ENCODE results near the gene SH2D6. TPM values are rescaled to one million over a fixed set of nuclear protein-coding genes. Genes with fewer than 3 reads are reported as not detected.

SH2D6 gene
- polyA plus RNA-seq, 1 donor from 2014 or later: not detected

DNA sequence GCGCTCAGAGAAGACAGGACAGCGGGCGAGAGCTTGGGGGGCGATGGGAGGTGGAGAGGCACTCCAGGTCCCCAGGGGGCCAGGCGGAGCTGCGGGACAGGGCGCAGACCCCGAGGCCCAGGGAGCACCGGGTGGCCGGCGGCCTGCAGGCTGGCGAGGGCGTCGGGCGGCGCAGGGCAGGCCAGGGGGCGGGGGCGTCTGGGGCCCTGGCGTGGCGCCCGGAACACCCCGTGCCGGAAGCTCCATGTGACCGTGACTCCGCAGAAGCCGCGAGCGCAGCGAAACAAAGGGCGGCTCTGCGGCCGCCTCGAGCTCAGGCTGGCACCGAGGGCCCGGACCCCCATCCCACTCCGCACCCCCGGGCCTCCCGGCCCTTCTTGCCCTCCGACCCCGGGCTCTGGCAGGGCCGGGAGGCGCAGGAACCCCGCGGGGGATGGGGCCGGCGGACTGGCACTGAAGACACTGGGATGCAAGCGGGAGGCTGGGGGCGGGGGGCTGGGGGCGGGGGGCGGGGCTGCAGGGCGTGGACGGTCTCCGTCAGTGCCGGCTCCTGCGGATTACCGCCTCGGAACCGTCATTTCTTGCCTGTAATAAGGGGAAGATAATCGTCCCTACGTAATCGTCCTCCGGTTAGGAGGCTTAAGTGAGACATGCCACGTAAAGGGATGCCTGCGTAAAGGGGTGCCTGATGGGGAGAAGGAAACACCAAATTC, 19.1 kb downstream of the SH2D6 start:
- Histone ChIP-seq H3F3A (ENCODE audit: insufficient read depth, low read length, poor library complexity, severe bottlenecking) (no peaks in the 10 kb centered on the region), H4K20me1 (ENCODE audit: insufficient read depth) (no peaks in the 10 kb centered on the region), H3K36me3 (ENCODE audit: insufficient read depth, low read length) (no peaks in the 10 kb centered on the region), H3K9me3 (ENCODE audit: low read length) (no peaks in the 10 kb centered on the region), H3K27me3 (ENCODE audit: insufficient read depth, low read depth, low read length) (no peaks in the 10 kb centered on the region), H3K4me2 (ENCODE audit: low read length) (no peak overlapping the region), H3K9ac (ENCODE audit: low read length) (peak overlapping the region; percentile 51), H3K9me2 (ENCODE audit: insufficient read depth, low read length) (no peaks in the 10 kb centered on the region), H3K4me3 (ENCODE audit: low read length) (peak overlapping the region; percentile 31), H3K27ac (ENCODE audit: low read length) (no peak overlapping the region), H3K79me2 (replicated peaks; ENCODE audit: insufficient read depth, low read length) (no peaks in the 10 kb centered on the region), H2AFZ (ENCODE audit: low read depth, low read length) (peak overlapping the region; percentile 21)
- no peak for TF ChIP-seq EP300 (conservative IDR thresholded peaks at IDR 0.05; ENCODE audit: poor library complexity, severe bottlenecking)
- TF ChIP-seq, protein P1, sequence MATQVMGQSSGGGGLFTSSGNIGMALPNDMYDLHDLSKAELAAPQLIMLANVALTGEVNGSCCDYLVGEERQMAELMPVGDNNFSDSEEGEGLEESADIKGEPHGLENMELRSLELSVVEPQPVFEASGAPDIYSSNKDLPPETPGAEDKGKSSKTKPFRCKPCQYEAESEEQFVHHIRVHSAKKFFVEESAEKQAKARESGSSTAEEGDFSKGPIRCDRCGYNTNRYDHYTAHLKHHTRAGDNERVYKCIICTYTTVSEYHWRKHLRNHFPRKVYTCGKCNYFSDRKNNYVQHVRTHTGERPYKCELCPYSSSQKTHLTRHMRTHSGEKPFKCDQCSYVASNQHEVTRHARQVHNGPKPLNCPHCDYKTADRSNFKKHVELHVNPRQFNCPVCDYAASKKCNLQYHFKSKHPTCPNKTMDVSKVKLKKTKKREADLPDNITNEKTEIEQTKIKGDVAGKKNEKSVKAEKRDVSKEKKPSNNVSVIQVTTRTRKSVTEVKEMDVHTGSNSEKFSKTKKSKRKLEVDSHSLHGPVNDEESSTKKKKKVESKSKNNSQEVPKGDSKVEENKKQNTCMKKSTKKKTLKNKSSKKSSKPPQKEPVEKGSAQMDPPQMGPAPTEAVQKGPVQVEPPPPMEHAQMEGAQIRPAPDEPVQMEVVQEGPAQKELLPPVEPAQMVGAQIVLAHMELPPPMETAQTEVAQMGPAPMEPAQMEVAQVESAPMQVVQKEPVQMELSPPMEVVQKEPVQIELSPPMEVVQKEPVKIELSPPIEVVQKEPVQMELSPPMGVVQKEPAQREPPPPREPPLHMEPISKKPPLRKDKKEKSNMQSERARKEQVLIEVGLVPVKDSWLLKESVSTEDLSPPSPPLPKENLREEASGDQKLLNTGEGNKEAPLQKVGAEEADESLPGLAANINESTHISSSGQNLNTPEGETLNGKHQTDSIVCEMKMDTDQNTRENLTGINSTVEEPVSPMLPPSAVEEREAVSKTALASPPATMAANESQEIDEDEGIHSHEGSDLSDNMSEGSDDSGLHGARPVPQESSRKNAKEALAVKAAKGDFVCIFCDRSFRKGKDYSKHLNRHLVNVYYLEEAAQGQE (IDR thresholded peaks at IDR 0.05; ENCODE audit: borderline replicate concordance): no peak

DNA sequence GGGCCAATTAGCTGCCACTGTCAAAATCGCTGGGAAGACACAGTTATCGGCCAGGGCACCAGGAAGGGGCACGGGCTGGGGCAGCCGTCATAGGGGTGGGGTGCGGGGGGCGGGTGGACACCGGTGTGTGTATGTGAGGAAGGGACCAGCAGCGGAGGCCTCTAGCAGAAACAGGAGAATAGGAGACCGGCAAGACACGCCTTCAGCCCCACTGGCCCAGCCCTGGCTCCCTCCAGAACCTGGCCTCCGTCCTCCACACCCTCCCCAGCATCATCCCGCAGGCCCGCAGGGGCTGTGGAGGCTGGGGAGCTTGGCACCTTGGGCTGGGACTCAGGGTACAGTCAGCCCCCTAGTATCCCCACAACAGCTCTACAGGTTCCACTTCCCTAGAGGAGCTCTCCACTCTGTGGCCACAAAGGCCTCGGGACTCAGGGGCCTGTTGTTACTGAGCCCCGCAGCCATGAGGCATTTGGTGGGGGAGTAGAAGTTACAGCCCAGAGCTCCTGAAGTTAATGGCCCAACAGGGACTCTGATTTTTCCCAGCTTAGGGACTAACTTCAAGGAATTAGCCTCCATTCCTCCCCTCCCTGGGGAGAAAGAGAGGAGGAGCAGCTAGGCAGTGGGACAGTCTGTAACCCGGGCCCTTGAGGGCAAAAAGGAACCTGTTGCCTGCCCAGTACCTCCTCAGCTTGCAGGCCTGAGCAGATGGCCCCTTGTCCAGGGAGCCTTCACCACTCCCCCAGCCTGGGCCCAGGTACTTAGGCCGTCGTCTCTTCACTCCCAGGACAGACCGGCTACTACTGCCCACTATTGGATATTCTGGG, 19.9 kb downstream of the SH2D6 start:
- Histone ChIP-seq H3K9ac (ENCODE audit: low read length) (peak overlapping the region; percentile 51), H3K9me3 (ENCODE audit: low read length) (no peaks in the 10 kb centered on the region), H3K4me3 (ENCODE audit: low read length) (peak overlapping the region; percentile 31), H3K36me3 (ENCODE audit: insufficient read depth, low read length) (no peaks in the 10 kb centered on the region), H3K9me2 (ENCODE audit: insufficient read depth, low read length) (no peaks in the 10 kb centered on the region), H3K4me2 (ENCODE audit: low read length) (no peak overlapping the region), H3K79me2 (replicated peaks; ENCODE audit: insufficient read depth, low read length) (no peaks in the 10 kb centered on the region), H3K27me3 (ENCODE audit: insufficient read depth, low read depth, low read length) (no peaks in the 10 kb centered on the region), H4K20me1 (ENCODE audit: insufficient read depth) (no peaks in the 10 kb centered on the region), H3F3A (ENCODE audit: insufficient read depth, low read length, poor library complexity, severe bottlenecking) (no peaks in the 10 kb centered on the region), H2AFZ (ENCODE audit: low read depth, low read length) (peak overlapping the region; percentile 21), H3K27ac (ENCODE audit: low read length) (no peak overlapping the region)
- TF ChIP-seq SMC3 (conservative IDR thresholded peaks at IDR 0.05; ENCODE audit: poor library complexity) (no peak), EP300 (conservative IDR thresholded peaks at IDR 0.05; ENCODE audit: poor library complexity, severe bottlenecking) (no peak), MXI1 (conservative IDR thresholded peaks at IDR 0.05; ENCODE audit: poor library complexity, severe bottlenecking) (no peak), RAD21 (conservative IDR thresholded peaks at IDR 0.05) (no peak), POLR2AphosphoS5 (IDR thresholded peaks at IDR 0.05) (no peak), TAF1 (IDR thresholded peaks at IDR 0.05; ENCODE audit: low read depth) (no peak), EZH2 (IDR thresholded peaks at IDR 0.05; ENCODE audit: borderline replicate concordance, insufficient read depth, low read length, poor library complexity, severe bottlenecking) (no peak)
- TF ChIP-seq, protein P2, sequence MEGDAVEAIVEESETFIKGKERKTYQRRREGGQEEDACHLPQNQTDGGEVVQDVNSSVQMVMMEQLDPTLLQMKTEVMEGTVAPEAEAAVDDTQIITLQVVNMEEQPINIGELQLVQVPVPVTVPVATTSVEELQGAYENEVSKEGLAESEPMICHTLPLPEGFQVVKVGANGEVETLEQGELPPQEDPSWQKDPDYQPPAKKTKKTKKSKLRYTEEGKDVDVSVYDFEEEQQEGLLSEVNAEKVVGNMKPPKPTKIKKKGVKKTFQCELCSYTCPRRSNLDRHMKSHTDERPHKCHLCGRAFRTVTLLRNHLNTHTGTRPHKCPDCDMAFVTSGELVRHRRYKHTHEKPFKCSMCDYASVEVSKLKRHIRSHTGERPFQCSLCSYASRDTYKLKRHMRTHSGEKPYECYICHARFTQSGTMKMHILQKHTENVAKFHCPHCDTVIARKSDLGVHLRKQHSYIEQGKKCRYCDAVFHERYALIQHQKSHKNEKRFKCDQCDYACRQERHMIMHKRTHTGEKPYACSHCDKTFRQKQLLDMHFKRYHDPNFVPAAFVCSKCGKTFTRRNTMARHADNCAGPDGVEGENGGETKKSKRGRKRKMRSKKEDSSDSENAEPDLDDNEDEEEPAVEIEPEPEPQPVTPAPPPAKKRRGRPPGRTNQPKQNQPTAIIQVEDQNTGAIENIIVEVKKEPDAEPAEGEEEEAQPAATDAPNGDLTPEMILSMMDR (IDR thresholded peaks at IDR 0.05; ENCODE audit: poor library complexity, severe bottlenecking): no peak
- TF ChIP-seq, protein P1 (IDR thresholded peaks at IDR 0.05; ENCODE audit: borderline replicate concordance): no peak
